Skin of body (tissue), 2 donors: ENCODE data around the gene N4BP2L2. TPM values are rescaled to one million over a fixed set of nuclear protein-coding genes. Genes with fewer than 3 reads are reported as not detected.

Experiments
- small RNA-seq: library from RNA; depleted of rRNA; stranded (forward); fragments of <200 nt; gene quantifications from one replicate; pipeline ENCODE3, GENCODE V24; 2014; ENCODE audit warnings: low replicate concordance
- total RNA-seq: library from RNA; depleted of rRNA; stranded (reverse); fragments of >200 nt; gene quantifications from one replicate; pipeline ENCODE4 v1.2.3, GENCODE V29; 2014

The N4BP2L2 gene
- total RNA-seq, 1 donor from 2014 or later: 142 TPM

Small RNA genes within 50 kb of the gene (small RNA-seq; reads per million reads assigned to genes)
- gene RF00190: not detected

Other genes starting within 250 kb of the N4BP2L2 start
- not detected for gene ZAR1L, start 223.4 kb downstream of the N4BP2L2 start, total RNA-seq
- gene BRCA2, start 223.3 kb downstream of the N4BP2L2 start, total RNA-seq: 5.6 TPM
- gene N4BP2L1, start 110.7 kb downstream of the N4BP2L2 start, total RNA-seq: 11.8 TPM
- gene PDS5B, start 47.7 kb upstream of the N4BP2L2 start, total RNA-seq: 70.3 TPM